Measurements from ENCODE around the gene ECM2. TPM values are rescaled to one million over a fixed set of nuclear protein-coding genes. Genes with fewer than 3 reads are reported as not detected.

The ECM2 gene
- total RNA-seq, 1 experiment from 2014 or later: not detected

- Histone ChIP-seq H3K9me3 (ENCODE audit: control insufficient read depth, insufficient read depth, low read depth, low read length) (no peaks in the 10 kb centered on the region), H3K27me3 (ENCODE audit: control insufficient read depth, insufficient read depth, low read length) (no peaks in the 10 kb centered on the region), H3K27ac (ENCODE audit: low read length) (no peak overlapping the region), H3K4me3 (ENCODE audit: low read depth in 2 of 2, low read length in 2 of 2) (no peak overlapping the region), H3K4me1 (ENCODE audit: control insufficient read depth, insufficient read depth, low read length) (no peaks in the 10 kb centered on the region), H3K36me3 (ENCODE audit: control insufficient read depth, insufficient read depth, low read length) (no peaks in the 10 kb centered on the region)
- in situ Hi-C loops (cut with HindIII; ENCODE audit: low pct_unique_long_range_greater_than_20kb, low sequenced_read_pairs): no loop called here
- ChIA-PET POLR2A (no interaction called here), CTCF (no interaction called here)
- ATAC-seq: no peak
- intact Hi-C loops (cut with micrococcal nuclease; ENCODE audit: unreplicated experiment): no loop called here
- DNase-seq (ENCODE audit: low read depth, low spot score): no peak
- TF ChIP-seq CTCF (IDR thresholded peaks at IDR 0.05) (no peak), TCF7L2 (IDR thresholded peaks at IDR 0.05; ENCODE audit: low read depth, low read length) (no peak), SIN3A (IDR thresholded peaks at IDR 0.05; ENCODE audit: borderline replicate concordance, insufficient read depth, low read depth, low read length) (no peak), POLR2AphosphoS5 (IDR thresholded peaks at IDR 0.05; ENCODE audit: low read depth, low read length) (no peak), REST (IDR thresholded peaks at IDR 0.05; ENCODE audit: insufficient read depth in 1 of 2, low read depth in 2 of 2, low read length in 1 of 2) (no peak)
- no TSS peak for BruUV-seq (replicated peaks)
Measured at GRCh38 chr9:92513349-92513748, 22.4 kb downstream of the ECM2 start.

GRCh38 chr9:92512622-92513021 is 23.2 kb downstream of the ECM2 start:
- Histone ChIP-seq H3K9me3 (ENCODE audit: control insufficient read depth, insufficient read depth, low read depth, low read length) (no peaks in the 10 kb centered on the region), H3K36me3 (ENCODE audit: control insufficient read depth, insufficient read depth, low read length) (no peaks in the 10 kb centered on the region), H3K4me3 (ENCODE audit: low read depth in 2 of 2, low read length in 2 of 2) (no peak overlapping the region), H3K4me1 (ENCODE audit: control insufficient read depth, insufficient read depth, low read length) (no peaks in the 10 kb centered on the region), H3K27ac (ENCODE audit: low read length) (no peak overlapping the region), H3K27me3 (ENCODE audit: control insufficient read depth, insufficient read depth, low read length) (no peaks in the 10 kb centered on the region)
- DNase-seq (ENCODE audit: low read depth, low spot score) (no peak), ATAC-seq (no peak)
- POLR2A ChIA-PET: no interaction called here
- CTCF ChIA-PET: interaction anchor here (0.6 kb wide), 1 partner anchor 1221 kb away, joined by 4 read pairs; no protein-coding TSS in a partner anchor
- intact Hi-C loops (cut with micrococcal nuclease; ENCODE audit: unreplicated experiment): no loop called here
- no TSS peak for BruUV-seq (replicated peaks)
- TF ChIP-seq TCF7L2 (IDR thresholded peaks at IDR 0.05; ENCODE audit: low read depth, low read length): no peak
- no peak for TF ChIP-seq CTCF (IDR thresholded peaks at IDR 0.05)
- no peak for TF ChIP-seq POLR2AphosphoS5 (IDR thresholded peaks at IDR 0.05; ENCODE audit: low read depth, low read length)
- no peak for TF ChIP-seq SIN3A (IDR thresholded peaks at IDR 0.05; ENCODE audit: borderline replicate concordance, insufficient read depth, low read depth, low read length)
- TF ChIP-seq REST (IDR thresholded peaks at IDR 0.05; ENCODE audit: insufficient read depth in 1 of 2, low read depth in 2 of 2, low read length in 1 of 2): no peak
- in situ Hi-C loops (cut with HindIII; ENCODE audit: low pct_unique_long_range_greater_than_20kb, low sequenced_read_pairs): no loop called here
